IMR-90 (cell line): ENCODE data around the gene MKKS. TPM values are rescaled to one million over a fixed set of nuclear protein-coding genes. Genes with fewer than 3 reads are reported as not detected.

Experiments
- ATAC-seq: fragments of 200-7000 bp; cut with Tn5 transposase; 2 replicates; pipeline ENCODE4 v1.9.1; 2020; ENCODE audit warnings: low read depth, mild to moderate bottlenecking, moderate library complexity
- BruUV-seq: library from RNA; stranded (reverse); fragments of 400-500 nt; replicated peaks from 2 replicates; lab custom pipeline; 2021; lab: Mats Ljungman, UMichigan
- CTCF ChIA-PET: fragments of 300-600 bp; formaldehyde crosslinking; extraction: SDS; loops from one replicate; lab custom pipeline; 2021; ENCODE audit warnings: antibody characterized with exemption; lab: Yijun Ruan, JAX
- POLR2A ChIA-PET: fragments of 300-600 bp; sonication (Branson Sonifier 250); formaldehyde crosslinking; loops from one replicate; lab custom pipeline; 2022; ENCODE audit warnings: antibody characterized with exemption; ENCODE audit not compliant: unreplicated experiment; lab: Charles Lee
- DNase-seq: peaks from one replicate; pipeline ENCODE4 v3.0.0; 2013
- H2AFZ ChIP-seq: replicated peaks from 2 replicates; pipeline ENCODE3; 2013; ENCODE audit warnings: low read length, mild to moderate bottlenecking; ENCODE audit not compliant: poor library complexity
- H2AK5ac ChIP-seq: 2 replicates; pipeline ENCODE4 v1.6.1; 2013; ENCODE audit warnings: low read depth, low read length, inconsistent platforms
- H2AK9ac ChIP-seq: replicated peaks from 2 replicates; pipeline ENCODE3; 2013; ENCODE audit warnings: mild to moderate bottlenecking, low read depth, low read length, moderate library complexity; ENCODE audit not compliant: poor library complexity
- H2BK120ac ChIP-seq: 2 replicates; pipeline ENCODE4 v1.6.1; 2013; ENCODE audit warnings: low read depth, low read length, inconsistent platforms
- H2BK15ac ChIP-seq: 3 replicates; pipeline ENCODE4 v1.6.1; 2013; ENCODE audit warnings: low read depth, low read length, inconsistent platforms
- H2BK20ac ChIP-seq: 2 replicates; pipeline ENCODE4 v1.6.1; 2013; ENCODE audit warnings: low read depth, mild to moderate bottlenecking, inconsistent platforms, low read length, moderate library complexity
- H2BK5ac ChIP-seq: 2 replicates; pipeline ENCODE4 v1.6.1; 2013; ENCODE audit warnings: mild to moderate bottlenecking, low read depth, low read length, inconsistent platforms; ENCODE audit not compliant: poor library complexity, severe bottlenecking
- H3K14ac ChIP-seq: replicated peaks from 2 replicates; pipeline ENCODE4 v1.6.1; 2013; ENCODE audit warnings: low read depth, low read length, inconsistent platforms
- H3K18ac ChIP-seq: 2 replicates; pipeline ENCODE4 v1.6.1; 2013; ENCODE audit warnings: low read depth, low read length, control low read depth
- H3K23ac ChIP-seq: 2 replicates; pipeline ENCODE4 v1.6.1; 2013; ENCODE audit warnings: low read depth, low read length, inconsistent platforms
- H3K27ac ChIP-seq: 2 replicates; pipeline ENCODE4 v1.5.1; 2013; ENCODE audit warnings: mild to moderate bottlenecking, control low read depth, low read length; ENCODE audit not compliant: insufficient read depth
- H3K27me3 ChIP-seq: 2 replicates; pipeline ENCODE4 v1.6.1; 2013; ENCODE audit warnings: low read length; ENCODE audit not compliant: control insufficient read depth, insufficient read depth
- H3K36me3 ChIP-seq: 2 replicates; pipeline ENCODE4 v1.6.1; 2013; ENCODE audit warnings: low read length, mixed read lengths; ENCODE audit not compliant: control insufficient read depth, insufficient read depth
- H3K4ac ChIP-seq: 2 replicates; pipeline ENCODE4 v1.6.1; 2013; ENCODE audit warnings: low read depth, low read length, inconsistent platforms
- H3K4me1 ChIP-seq: 2 replicates; pipeline ENCODE4 v1.6.1; 2013; ENCODE audit warnings: low read length, mixed read lengths; ENCODE audit not compliant: control insufficient read depth, insufficient read depth
- H3K4me2 ChIP-seq: 2 replicates; pipeline ENCODE4 v1.6.1; 2013; ENCODE audit warnings: low read depth, mild to moderate bottlenecking, control low read depth, low read length, moderate library complexity
- H3K4me3 ChIP-seq: 2 replicates; pipeline ENCODE4 v1.5.1; 2013; ENCODE audit warnings: low read depth, mild to moderate bottlenecking, control low read depth, low read length, moderate library complexity; ENCODE audit not compliant: insufficient read depth
- H3K56ac ChIP-seq: 2 replicates; pipeline ENCODE4 v1.6.1; 2013; ENCODE audit warnings: low read length, inconsistent platforms; ENCODE audit not compliant: insufficient read depth; ENCODE audit errors: extremely low read depth
- H3K79me1 ChIP-seq, 2 experiments: 2 replicates each; pipeline ENCODE4 v1.6.1; 2013; ENCODE audit warnings: low read length in 2 of 2, inconsistent platforms in 1 of 2, low read depth in 1 of 2
- H3K9ac ChIP-seq: 2 replicates; pipeline ENCODE4 v1.6.1; 2013; ENCODE audit warnings: low read depth, low read length, control low read depth
- H3K9me1 ChIP-seq: 2 replicates; pipeline ENCODE4 v1.6.1; 2013; ENCODE audit warnings: low read length, inconsistent platforms; ENCODE audit not compliant: insufficient read depth
- H3K9me3 ChIP-seq: 2 replicates; pipeline ENCODE4 v1.6.1; 2013; ENCODE audit warnings: low read length; ENCODE audit not compliant: control insufficient read depth, insufficient read depth
- H4K20me1 ChIP-seq: 2 replicates; pipeline ENCODE4 v1.6.1; 2013; ENCODE audit warnings: low read length, inconsistent platforms; ENCODE audit not compliant: insufficient read depth
- H4K5ac ChIP-seq: 2 replicates; pipeline ENCODE4 v1.6.1; 2013; ENCODE audit warnings: mild to moderate bottlenecking, low read depth, low read length, control low read depth
- H4K8ac ChIP-seq, 2 experiments: 2 replicates each; pipeline ENCODE4 v1.6.1; 2013; ENCODE audit warnings: low read depth in 2 of 2, low read length in 2 of 2, control low read depth in 1 of 2, inconsistent platforms in 1 of 2
- H4K91ac ChIP-seq: 2 replicates; pipeline ENCODE4 v1.6.1; 2013; ENCODE audit warnings: low read depth, low read length, inconsistent platforms; ENCODE audit not compliant: insufficient read depth
- MXI1 ChIP-seq: IDR thresholded peaks from 2 replicates; pipeline ENCODE4 v1.6.1; 2012; ENCODE audit warnings: low read depth, mild to moderate bottlenecking, low read length, moderate library complexity, borderline replicate concordance
- NFE2L2 ChIP-seq: fragments of 150-350 bp; IDR thresholded peaks from 2 replicates; pipeline ENCODE4 v1.6.1; 2016; ENCODE audit warnings: low read depth, mild to moderate bottlenecking, low read length
- POLR2A ChIP-seq: IDR thresholded peaks from 2 replicates; pipeline ENCODE4 v1.6.1; 2012; ENCODE audit warnings: mild to moderate bottlenecking, low read depth, low read length
- RAD21 ChIP-seq: IDR thresholded peaks from 2 replicates; pipeline ENCODE4 v1.6.1; 2012; ENCODE audit warnings: low read length, improper control_type of control experiment
- WGBS, 2 experiments: methylation state at CpG; one replicate each; pipeline versions ENCODE4 v1.1.5 to v1.1.7; 2013; ENCODE audit warnings: missing lambda C conversion rate in 2 of 2; ENCODE audit not compliant: insufficient read length in 1 of 2; ENCODE audit errors: extremely low coverage in 2 of 2; 5-methylcytosine and 5-hydroxymethylcytosine counted together
- dilution Hi-C: fragments of 300-500 bp; cut with HindIII; formaldehyde crosslinking; loops from one replicate; pipeline ENCODE4 v1.14.3; 2018; ENCODE audit warnings: low sequenced_read_pairs; ENCODE audit not compliant: unreplicated experiment
- in situ Hi-C: fragments of 300-500 bp; cut with MboI; formaldehyde crosslinking; loops from 3 replicates; pipeline ENCODE4 v1.14.3; 2019; ENCODE audit warnings: low sequenced_read_pairs, inconsistent platforms, mixed read lengths
- intact Hi-C: fragments of 100-400 bp; cut with micrococcal nuclease; formaldehyde crosslinking; loops from 2 replicates; pipeline ENCODE4 v1.10.0; 2022
- polyA plus RNA-seq, 3 experiments: library from polyadenylated mRNA; depleted of rRNA; stranded (reverse); fragments of >200 nt; gene quantifications; 2 replicates each; pipeline ENCODE4 v1.2.3, GENCODE V29; 2012; ENCODE audit warnings: low replicate concordance in 1 of 3
- total RNA-seq: library from RNA; depleted of rRNA; stranded (reverse); fragments of >200 nt; gene quantifications from 2 replicates; pipeline ENCODE4 v1.2.3, GENCODE V29; 2012

Gene MKKS
- total and polyA plus RNA-seq, 2 of the 4 experiments (the other 2 are of a cell fraction): 6.9 to 7.5 TPM

DNA sequence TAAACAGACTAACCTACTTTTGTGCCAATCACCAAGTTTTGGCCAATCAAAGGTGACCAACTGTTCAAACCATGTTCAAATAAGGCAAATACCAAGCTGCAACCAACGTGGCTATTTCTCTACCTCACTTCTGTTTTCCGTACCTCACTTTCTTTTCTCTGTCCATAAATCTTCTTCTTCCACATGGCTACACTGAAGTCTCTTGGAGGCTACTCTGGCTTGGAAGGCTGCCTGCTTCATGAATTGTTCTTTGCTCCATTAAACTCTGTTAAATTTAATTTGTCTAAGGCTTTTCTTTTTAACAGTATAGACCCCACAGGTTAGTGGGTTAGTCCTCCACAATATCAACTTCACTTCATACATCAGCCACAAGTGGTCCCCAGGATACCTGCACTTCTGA lies 58.8 kb downstream of the MKKS start:
- H4K5ac ChIP-seq: no peak overlapping the region
- H3K23ac ChIP-seq: no peak overlapping the region
- H3K9me1 ChIP-seq: peaks cover 8% of the 10 kb centered on the region
- peak overlapping the region; percentile 71 for H2BK120ac ChIP-seq
- intact Hi-C loops (no loop called here), dilution Hi-C loops (no loop called here), in situ Hi-C loops (no loop called here)
- no peaks in the 10 kb centered on the region for H3K27me3 ChIP-seq
- POLR2A ChIA-PET: no interaction called here
- no peak overlapping the region for H3K18ac ChIP-seq
- 0 out of 2 replicates have a peak overlapping the region, but pooled peaks have one; percentile 35 for H3K14ac ChIP-seq
- 90% methylated on average over 2 of the region's 2 CpGs; no CpG with 5 or more reads in 1 of the 2 experiments for WGBS, 2 experiments
- CTCF ChIA-PET: no interaction called here
- H3K4me2 ChIP-seq: no peak overlapping the region
- H3K79me1 ChIP-seq: no peaks in the 10 kb centered on the region
- H4K91ac ChIP-seq: 0 out of 2 replicates have a peak overlapping the region, but pooled peaks have one; percentile 23
- H3K56ac ChIP-seq: no peak overlapping the region
- TF ChIP-seq NFE2L2: no peak
- TF ChIP-seq POLR2A: no peak
- no peak for TF ChIP-seq MXI1
- TF ChIP-seq RAD21: no peak
- H3K9ac ChIP-seq: no peak overlapping the region
- no peak overlapping the region for H2AFZ ChIP-seq
- H2BK20ac ChIP-seq: peak overlapping the region; percentile 65; the same call in 1 of the 2 replicates
- peak overlapping the region; percentile 71; the same call in 1 of the 3 replicates for H2BK15ac ChIP-seq
- no peak for DNase-seq
- no peak for ATAC-seq
- no peaks in the 10 kb centered on the region for H3K9me3 ChIP-seq
- H3K4me3 ChIP-seq: no peak overlapping the region
- H2BK5ac ChIP-seq: no peak overlapping the region
- H2AK5ac ChIP-seq: 0 out of 2 replicates have a peak overlapping the region, but pooled peaks have one; percentile 40
- peaks cover 5% of the 10 kb centered on the region for H3K4me1 ChIP-seq
- H4K20me1 ChIP-seq: no peaks in the 10 kb centered on the region
- no peak overlapping the region for H3K27ac ChIP-seq
- H2AK9ac ChIP-seq: no peak overlapping the region
- BruUV-seq: no TSS peak
- H3K36me3 ChIP-seq: no peaks in the 10 kb centered on the region
- no peak overlapping the region for H4K8ac ChIP-seq
- peak overlapping the region; percentile 59 for H3K4ac ChIP-seq
